Right lobe of liver (tissue), 6 donors: ENCODE results near the gene NDOR1. TPM values are rescaled to one million over a fixed set of nuclear protein-coding genes. Genes with fewer than 3 reads are reported as not detected.
A peak's percentile ranks its signal among the peaks of the same experiment; 100 is the strongest.

Source experiments
- ATAC-seq, 4 donors: fragments of 200-7000 bp; cut with Tn5 transposase; one replicate each; pipeline ENCODE4 v1.9.1; 2020; ENCODE audit warnings: mild to moderate bottlenecking in 4 of 4, moderate library complexity in 4 of 4
- DNase-seq, 3 donors: peaks; one replicate each; pipeline ENCODE4 v3.0.0-alpha.2; 2020
- H3K27ac ChIP-seq, 3 donors: fragments of 200-600 bp; one replicate each; pipeline ENCODE4 v1.8.0; 2022
- H3K27me3 ChIP-seq, 2 donors: fragments of 200-600 bp; one replicate each; pipeline ENCODE4 v1.8.0; 2022
- H3K36me3 ChIP-seq, 4 donors: fragments of 200-600 bp; sonication (generic) in 1 of 4; one replicate each; pipeline versions ENCODE4 v1.5.1 to v1.8.0; 2017 to 2022; ENCODE audit warnings: control low read depth in 1 of 4
- H3K4me1 ChIP-seq, 4 donors: fragments of 200-600 bp; sonication (generic) in 1 of 4; one replicate each; pipeline versions ENCODE4 v1.5.1 to v1.8.0; 2017 to 2022; ENCODE audit warnings: control low read depth in 1 of 4
- H3K4me3 ChIP-seq, 3 donors: fragments of 200-600 bp; one replicate each; pipeline ENCODE4 v1.8.0; 2022
- H3K9me3 ChIP-seq, 4 donors: fragments of 200-600 bp; sonication (generic) in 1 of 4; one replicate each; pipeline versions ENCODE4 v1.5.1 to v1.8.0; 2017 to 2022; ENCODE audit warnings: control low read depth in 1 of 4
- POLR2A ChIP-seq: fragments of 450-650 bp; IDR thresholded peaks from one replicate; pipeline ENCODE4 v1.6.1; 2017; ENCODE audit warnings: antibody characterized with exemption, mild to moderate bottlenecking
- WGBS: methylation state at CpG from one replicate; pipeline ENCODE4 v1.1.6; 2018; ENCODE audit warnings: low coverage, low lambda C conversion rate; ENCODE audit not compliant: insufficient coverage; ENCODE audit errors: missing lambda C conversion rate; 5-methylcytosine and 5-hydroxymethylcytosine counted together
- intact Hi-C, 2 donors: fragments of 100-400 bp; cut with DNase I; formaldehyde crosslinking; loops; one replicate each; pipeline versions ENCODE4 v1.11.2 to v1.14.1; 2022
- total RNA-seq, 6 experiments: library from RNA; depleted of rRNA in 2 of 6; stranded (reverse); fragments of >200 nt in 2 of 6; fragmentation: NEBNext Ultra II Directional in 3 of 6; extraction: Animal tissue kit (Norgen Biotek cat#: 25700) in 3 of 6; gene quantifications; one replicate each; pipeline versions ENCODE4 v1.1.0 to v1.2.4, GENCODE V29; 2016 to 2023
- TF ChIP-seq, protein P1 (sequence below), 4 donors: fragments of 200-600 bp in 3 of 4; fragments of 450-650 bp in 1 of 4; IDR thresholded peaks; one replicate each; pipeline versions ENCODE4 v1.5.1 to v1.8.0; 2016 to 2022; ENCODE audit warnings: antibody characterized with exemption in 4 of 4, mild to moderate bottlenecking in 2 of 4
- donor health status: DM: no; HTN: yes; CAD: no.
- donor health status: DM: no; HTN: no; CAD: no.
- donor health status: DM: no; HTN: no; CAD: no.
- donor health status: DM: no; HTN: yes; CAD: no.
- donor health status: DM: no; HTN: yes; CAD: no.

The NDOR1 gene
- total RNA-seq, 6 experiments from 2014 or later, result 4.7 to 9.6 (median 7.4) TPM

DNA sequence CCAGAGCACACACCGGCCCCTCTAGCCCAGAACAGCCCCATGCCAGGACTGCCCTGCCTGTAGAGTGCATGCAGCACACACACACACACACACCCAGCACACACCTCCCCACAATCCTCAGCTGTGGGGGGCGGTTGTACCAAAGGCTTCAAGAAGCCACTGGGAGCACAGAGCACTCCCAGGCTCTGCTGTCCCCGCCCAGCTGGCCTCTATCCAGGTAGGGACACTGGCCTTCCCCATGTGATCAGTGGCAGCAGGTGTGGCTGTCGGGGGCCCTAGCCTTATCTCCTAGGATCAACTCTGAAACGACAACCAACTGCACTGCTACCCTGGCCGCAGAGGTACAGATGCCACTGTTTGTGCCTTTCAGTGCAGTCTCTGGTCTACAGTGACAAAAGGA is 19.1 kb upstream of the NDOR1 start:
- intact Hi-C loops, result loop anchor here in 1 of 2 donors (10.0 kb wide), 1 partner anchor 48 kb away; the partner anchor contains the start of gene SLC34A3
- peaks cover 0 to 36% (median 13%) of the 10 kb centered on the region in 4 donors for H3K36me3 ChIP-seq
- H3K4me3 ChIP-seq, result no peak overlapping the region
- DNase-seq (no peak), ATAC-seq (no peak)
- TF ChIP-seq POLR2A, result no peak
- TF ChIP-seq, protein P1, sequence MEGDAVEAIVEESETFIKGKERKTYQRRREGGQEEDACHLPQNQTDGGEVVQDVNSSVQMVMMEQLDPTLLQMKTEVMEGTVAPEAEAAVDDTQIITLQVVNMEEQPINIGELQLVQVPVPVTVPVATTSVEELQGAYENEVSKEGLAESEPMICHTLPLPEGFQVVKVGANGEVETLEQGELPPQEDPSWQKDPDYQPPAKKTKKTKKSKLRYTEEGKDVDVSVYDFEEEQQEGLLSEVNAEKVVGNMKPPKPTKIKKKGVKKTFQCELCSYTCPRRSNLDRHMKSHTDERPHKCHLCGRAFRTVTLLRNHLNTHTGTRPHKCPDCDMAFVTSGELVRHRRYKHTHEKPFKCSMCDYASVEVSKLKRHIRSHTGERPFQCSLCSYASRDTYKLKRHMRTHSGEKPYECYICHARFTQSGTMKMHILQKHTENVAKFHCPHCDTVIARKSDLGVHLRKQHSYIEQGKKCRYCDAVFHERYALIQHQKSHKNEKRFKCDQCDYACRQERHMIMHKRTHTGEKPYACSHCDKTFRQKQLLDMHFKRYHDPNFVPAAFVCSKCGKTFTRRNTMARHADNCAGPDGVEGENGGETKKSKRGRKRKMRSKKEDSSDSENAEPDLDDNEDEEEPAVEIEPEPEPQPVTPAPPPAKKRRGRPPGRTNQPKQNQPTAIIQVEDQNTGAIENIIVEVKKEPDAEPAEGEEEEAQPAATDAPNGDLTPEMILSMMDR (IDR thresholded peaks at IDR 0.05), result no peak
- H3K27me3 ChIP-seq, result no peaks in the 10 kb centered on the region
- WGBS, result no CpG with 5 or more reads among the region's 6 CpGs
- H3K4me1 ChIP-seq, result peaks cover 0 to 34% (median 15%) of the 10 kb centered on the region in 4 donors
- no peaks in the 10 kb centered on the region for H3K9me3 ChIP-seq
- no peak overlapping the region for H3K27ac ChIP-seq

DNA sequence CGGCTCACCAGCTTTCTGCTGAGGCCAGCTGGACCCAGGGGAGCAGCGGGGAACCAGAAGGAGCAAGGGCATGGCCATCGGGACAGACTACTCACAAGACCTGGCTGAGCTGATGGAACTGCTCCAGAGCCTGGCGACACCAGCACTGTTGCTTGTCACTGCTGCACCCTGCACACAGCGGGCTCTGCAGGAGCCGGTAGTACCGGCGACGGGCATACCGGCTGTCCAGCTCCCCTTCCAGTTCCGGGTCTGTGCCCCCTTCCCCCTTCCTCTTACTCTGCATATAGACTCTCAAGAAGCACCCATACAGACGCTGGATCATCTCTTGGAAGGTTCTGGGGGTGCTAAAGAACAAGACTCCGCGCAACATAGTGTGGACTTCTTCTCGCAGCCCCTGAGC is 18.1 kb upstream of the NDOR1 start:
- H3K9me3 ChIP-seq, result no peaks in the 10 kb centered on the region
- peaks cover 0 to 34% (median 15%) of the 10 kb centered on the region in 4 donors for H3K4me1 ChIP-seq
- intact Hi-C loops, result loop anchor here in 1 of 2 donors (10.0 kb wide), 1 partner anchor 47 kb away; the partner anchor contains the start of gene SLC34A3
- no peak for DNase-seq
- 100% methylated on average over 1 of the region's 15 CpGs for WGBS
- no peak for ATAC-seq
- no peak for TF ChIP-seq POLR2A
- TF ChIP-seq, protein P1 (IDR thresholded peaks at IDR 0.05), result no peak
- H3K36me3 ChIP-seq, result peaks cover 0 to 30% (median 12%) of the 10 kb centered on the region in 4 donors
- no peak overlapping the region for H3K27ac ChIP-seq
- no peaks in the 10 kb centered on the region for H3K27me3 ChIP-seq
- H3K4me3 ChIP-seq, result peak overlapping the region; percentile 90 to 100 (median 98)

DNA sequence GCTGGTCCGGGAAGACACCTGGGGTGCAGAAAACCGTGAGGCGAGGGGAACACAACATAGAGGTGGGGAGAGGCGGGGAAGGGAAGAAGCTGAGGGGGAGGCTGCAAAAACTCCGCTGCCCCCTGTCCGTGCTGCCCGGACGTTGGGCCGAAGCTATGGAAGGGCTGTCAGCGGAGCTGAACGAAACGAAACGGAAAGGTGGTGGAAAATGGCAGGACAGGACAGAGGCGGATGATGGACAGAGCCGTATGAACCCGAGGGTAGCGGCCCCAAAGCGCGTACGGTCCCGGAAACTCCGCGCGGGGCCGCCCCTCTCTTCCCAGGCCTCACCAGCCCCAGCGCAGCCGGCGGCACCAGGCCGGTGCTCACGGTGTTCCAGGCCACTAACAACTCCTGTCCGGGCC is 17.4 kb upstream of the NDOR1 start:
- no peak for TF ChIP-seq POLR2A
- H3K9me3 ChIP-seq, result no peaks in the 10 kb centered on the region
- 0% methylated on average over 4 of the region's 31 CpGs for WGBS
- peaks cover 0 to 34% (median 15%) of the 10 kb centered on the region in 4 donors for H3K4me1 ChIP-seq
- peak overlapping the region; percentile 85 to 92 (median 91) for H3K27ac ChIP-seq
- peaks cover 0 to 23% (median 9%) of the 10 kb centered on the region in 4 donors for H3K36me3 ChIP-seq
- H3K27me3 ChIP-seq, result no peaks in the 10 kb centered on the region
- ATAC-seq (no peak), DNase-seq (no peak)
- intact Hi-C loops, result loop anchor here in 1 of 2 donors (10.0 kb wide), 1 partner anchor 47 kb away; the partner anchor contains the start of gene SLC34A3
- peak overlapping the region; percentile 90 to 100 (median 98) for H3K4me3 ChIP-seq

DNA sequence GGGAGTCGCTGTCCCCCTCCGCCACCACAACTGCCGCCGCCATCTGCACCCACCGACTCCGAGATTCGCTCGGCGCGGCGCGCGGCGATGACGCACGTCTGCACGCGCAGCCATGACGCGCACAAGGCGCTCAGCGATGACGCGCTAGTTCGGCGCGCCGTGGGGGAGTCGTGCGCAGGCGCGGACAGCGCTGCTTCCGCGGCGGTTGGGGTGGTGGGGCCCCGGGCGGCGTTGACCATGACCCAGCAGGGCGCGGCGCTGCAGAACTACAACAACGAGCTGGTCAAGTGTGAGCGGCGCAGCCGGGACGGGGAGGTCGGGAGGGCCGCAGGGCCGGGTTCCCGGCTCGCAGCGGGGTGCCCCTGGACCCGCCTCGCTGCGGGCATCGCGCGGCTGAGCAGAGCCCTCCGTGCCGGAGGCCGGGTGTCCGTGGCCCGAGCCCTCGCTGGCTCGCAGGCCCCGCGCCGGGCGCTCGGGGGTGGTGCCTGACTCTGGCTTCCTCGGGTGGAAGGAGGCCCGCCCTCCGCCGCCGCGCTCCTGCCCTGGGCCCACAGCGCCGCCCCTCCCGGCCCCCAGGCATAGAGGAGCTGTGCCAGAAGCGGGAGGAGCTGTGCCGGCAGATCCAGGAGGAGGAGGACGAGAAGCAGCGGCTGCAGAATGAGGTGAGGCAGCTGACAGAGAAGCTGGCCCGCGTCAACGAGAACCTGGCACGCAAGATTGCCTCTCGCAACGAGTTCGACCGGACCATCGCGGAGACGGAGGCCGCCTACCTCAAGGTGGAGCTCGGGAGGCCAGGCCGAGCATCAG is 16.8 kb upstream of the NDOR1 start, which contains the start of the genes ANAPC2 and SSNA1:
Gene ANAPC2 (minus strand): TSS at position 71 of the 807 bp plus-strand sequence. CDS start 28 bp downstream, at position 43.
Gene SSNA1 (plus strand): TSS at position 187 of the 807 bp plus-strand sequence. CDS start 51 bp downstream, at position 238.
- 0% methylated on average over 14 of the region's 98 CpGs for WGBS
- intact Hi-C loops, result loop anchor here in 1 of 2 donors (10.0 kb wide), 1 partner anchor 46 kb away; the partner anchor contains the start of gene SLC34A3
- peak; percentile 79 to 90 (median 83) for ATAC-seq
- DNase-seq, result peak; percentile 91 to 94 (median 93)
- H3K4me1 ChIP-seq, result peaks cover 0 to 34% (median 15%) of the 10 kb centered on the region in 4 donors
- H3K4me3 ChIP-seq, result peak within 1 kb of the TSS; percentile 90 to 100 (median 98)
- no peaks in the 10 kb centered on the region for H3K27me3 ChIP-seq
- peaks cover 0 to 18% (median 5%) of the 10 kb centered on the region in 4 donors for H3K36me3 ChIP-seq
- no peaks in the 10 kb centered on the region for H3K9me3 ChIP-seq
- peak within 1 kb of the TSS; percentile 85 to 92 (median 91) for H3K27ac ChIP-seq
- TF ChIP-seq, protein P1 (IDR thresholded peaks at IDR 0.05), result peak; percentile 3 to 43 (median 18)
- peak; percentile 88 for TF ChIP-seq POLR2A
